Measurements from ENCODE around the gene FARS2. TPM values are rescaled to one million over a fixed set of nuclear protein-coding genes. Genes with fewer than 3 reads are reported as not detected.
"Not testable (repeated sequence)": the region's sequence is repeated elsewhere in the genome, so short reads cannot be mapped to it uniquely, and the experiment has no call there.

FARS2 gene
- polyA plus RNA-seq, 1 donor from 2014 or later: 11.9 TPM

GRCh38 chr6:5681480-5681879, 420.2 kb downstream of the FARS2 start:
- Histone ChIP-seq H3F3A (ENCODE audit: insufficient read depth, low read length, poor library complexity, severe bottlenecking) (no peaks in the 10 kb centered on the region), H3K27ac (ENCODE audit: low read length) (no peak overlapping the region), H3K4me2 (ENCODE audit: low read length) (no peak overlapping the region), H3K36me3 (ENCODE audit: insufficient read depth, low read length) (no peaks in the 10 kb centered on the region), H3K9me2 (ENCODE audit: insufficient read depth, low read length) (no peaks in the 10 kb centered on the region), H2AFZ (ENCODE audit: low read depth, low read length) (no peak overlapping the region), H3K79me2 (replicated peaks; ENCODE audit: insufficient read depth, low read length) (no peaks in the 10 kb centered on the region), H3K27me3 (ENCODE audit: insufficient read depth, low read depth, low read length) (no peaks in the 10 kb centered on the region), H3K9me3 (ENCODE audit: low read length) (no peaks in the 10 kb centered on the region), H3K4me3 (ENCODE audit: low read length) (no peak overlapping the region), H4K20me1 (ENCODE audit: insufficient read depth) (no peaks in the 10 kb centered on the region), H3K9ac (ENCODE audit: low read length) (no peak overlapping the region)
- TF ChIP-seq MXI1 (conservative IDR thresholded peaks at IDR 0.05; ENCODE audit: poor library complexity, severe bottlenecking) (no peak), RAD21 (conservative IDR thresholded peaks at IDR 0.05) (no peak), EZH2 (IDR thresholded peaks at IDR 0.05; ENCODE audit: borderline replicate concordance, insufficient read depth, low read length, poor library complexity, severe bottlenecking) (no peak), TAF1 (IDR thresholded peaks at IDR 0.05; ENCODE audit: low read depth) (no peak), EP300 (conservative IDR thresholded peaks at IDR 0.05; ENCODE audit: poor library complexity, severe bottlenecking) (no peak), CTCF (IDR thresholded peaks at IDR 0.05; ENCODE audit: poor library complexity, severe bottlenecking) (no peak), POLR2AphosphoS5 (IDR thresholded peaks at IDR 0.05) (no peak), SMC3 (conservative IDR thresholded peaks at IDR 0.05; ENCODE audit: poor library complexity) (no peak)
- TF ChIP-seq, protein P1, sequence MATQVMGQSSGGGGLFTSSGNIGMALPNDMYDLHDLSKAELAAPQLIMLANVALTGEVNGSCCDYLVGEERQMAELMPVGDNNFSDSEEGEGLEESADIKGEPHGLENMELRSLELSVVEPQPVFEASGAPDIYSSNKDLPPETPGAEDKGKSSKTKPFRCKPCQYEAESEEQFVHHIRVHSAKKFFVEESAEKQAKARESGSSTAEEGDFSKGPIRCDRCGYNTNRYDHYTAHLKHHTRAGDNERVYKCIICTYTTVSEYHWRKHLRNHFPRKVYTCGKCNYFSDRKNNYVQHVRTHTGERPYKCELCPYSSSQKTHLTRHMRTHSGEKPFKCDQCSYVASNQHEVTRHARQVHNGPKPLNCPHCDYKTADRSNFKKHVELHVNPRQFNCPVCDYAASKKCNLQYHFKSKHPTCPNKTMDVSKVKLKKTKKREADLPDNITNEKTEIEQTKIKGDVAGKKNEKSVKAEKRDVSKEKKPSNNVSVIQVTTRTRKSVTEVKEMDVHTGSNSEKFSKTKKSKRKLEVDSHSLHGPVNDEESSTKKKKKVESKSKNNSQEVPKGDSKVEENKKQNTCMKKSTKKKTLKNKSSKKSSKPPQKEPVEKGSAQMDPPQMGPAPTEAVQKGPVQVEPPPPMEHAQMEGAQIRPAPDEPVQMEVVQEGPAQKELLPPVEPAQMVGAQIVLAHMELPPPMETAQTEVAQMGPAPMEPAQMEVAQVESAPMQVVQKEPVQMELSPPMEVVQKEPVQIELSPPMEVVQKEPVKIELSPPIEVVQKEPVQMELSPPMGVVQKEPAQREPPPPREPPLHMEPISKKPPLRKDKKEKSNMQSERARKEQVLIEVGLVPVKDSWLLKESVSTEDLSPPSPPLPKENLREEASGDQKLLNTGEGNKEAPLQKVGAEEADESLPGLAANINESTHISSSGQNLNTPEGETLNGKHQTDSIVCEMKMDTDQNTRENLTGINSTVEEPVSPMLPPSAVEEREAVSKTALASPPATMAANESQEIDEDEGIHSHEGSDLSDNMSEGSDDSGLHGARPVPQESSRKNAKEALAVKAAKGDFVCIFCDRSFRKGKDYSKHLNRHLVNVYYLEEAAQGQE (IDR thresholded peaks at IDR 0.05; ENCODE audit: borderline replicate concordance): no peak

DNA sequence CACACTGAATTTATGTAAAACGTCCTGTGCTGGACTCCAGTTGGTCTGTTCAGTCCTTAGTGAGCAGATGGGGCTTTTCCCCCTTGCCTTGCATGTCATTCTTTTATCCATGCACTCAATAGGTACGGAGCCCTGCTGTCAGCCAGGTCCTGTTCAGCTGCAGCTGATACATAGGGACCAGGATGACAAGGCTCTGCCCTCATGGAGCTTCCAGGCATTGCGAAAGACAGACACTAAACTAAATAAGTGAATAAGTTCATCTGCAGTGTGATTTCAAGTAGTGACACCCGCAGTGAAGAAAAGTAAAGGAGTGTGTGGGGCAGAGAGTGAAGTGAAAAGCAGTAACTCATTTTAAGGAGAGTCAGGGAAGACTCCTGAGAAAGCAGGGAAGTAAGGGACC, 421.2 kb downstream of the FARS2 start:
- H3K9me2 ChIP-seq (ENCODE audit: insufficient read depth, low read length): no peaks in the 10 kb centered on the region
- TF ChIP-seq EZH2 (IDR thresholded peaks at IDR 0.05; ENCODE audit: borderline replicate concordance, insufficient read depth, low read length, poor library complexity, severe bottlenecking) (no peak), POLR2AphosphoS5 (IDR thresholded peaks at IDR 0.05) (no peak), EP300 (conservative IDR thresholded peaks at IDR 0.05; ENCODE audit: poor library complexity, severe bottlenecking) (no peak), TAF1 (IDR thresholded peaks at IDR 0.05; ENCODE audit: low read depth) (no peak), MXI1 (conservative IDR thresholded peaks at IDR 0.05; ENCODE audit: poor library complexity, severe bottlenecking) (no peak), SMC3 (conservative IDR thresholded peaks at IDR 0.05; ENCODE audit: poor library complexity) (no peak), CTCF (IDR thresholded peaks at IDR 0.05; ENCODE audit: poor library complexity, severe bottlenecking) (no peak), RAD21 (conservative IDR thresholded peaks at IDR 0.05) (no peak)
- TF ChIP-seq, protein P1 (IDR thresholded peaks at IDR 0.05; ENCODE audit: borderline replicate concordance): no peak
- H3K27me3 ChIP-seq (ENCODE audit: insufficient read depth, low read depth, low read length): no peaks in the 10 kb centered on the region
- no peak overlapping the region for H3K27ac ChIP-seq (ENCODE audit: low read length)
- H2AFZ ChIP-seq (ENCODE audit: low read depth, low read length): no peak overlapping the region
- no peaks in the 10 kb centered on the region for H3K9me3 ChIP-seq (ENCODE audit: low read length)
- H3K79me2 ChIP-seq (replicated peaks; ENCODE audit: insufficient read depth, low read length): no peaks in the 10 kb centered on the region
- no peaks in the 10 kb centered on the region for H3F3A ChIP-seq (ENCODE audit: insufficient read depth, low read length, poor library complexity, severe bottlenecking)
- H4K20me1 ChIP-seq (ENCODE audit: insufficient read depth): no peaks in the 10 kb centered on the region
- H3K4me3 ChIP-seq (ENCODE audit: low read length): no peak overlapping the region
- H3K9ac ChIP-seq (ENCODE audit: low read length): no peak overlapping the region
- no peak overlapping the region for H3K4me2 ChIP-seq (ENCODE audit: low read length)
- H3K36me3 ChIP-seq (ENCODE audit: insufficient read depth, low read length): no peaks in the 10 kb centered on the region

GRCh38 chr6:5683747-5684146, 422.4 kb downstream of the FARS2 start:
- H3K9ac ChIP-seq (ENCODE audit: low read length); H2AFZ ChIP-seq (ENCODE audit: low read depth, low read length); H4K20me1 ChIP-seq (ENCODE audit: insufficient read depth); H3K27me3 ChIP-seq (ENCODE audit: insufficient read depth, low read depth, low read length); H3K79me2 ChIP-seq (replicated peaks; ENCODE audit: insufficient read depth, low read length); H3K4me2 ChIP-seq (ENCODE audit: low read length); H3K9me2 ChIP-seq (ENCODE audit: insufficient read depth, low read length); H3K9me3 ChIP-seq (ENCODE audit: low read length); H3K4me3 ChIP-seq (ENCODE audit: low read length); H3K27ac ChIP-seq (ENCODE audit: low read length); H3K36me3 ChIP-seq (ENCODE audit: insufficient read depth, low read length); H3F3A ChIP-seq (ENCODE audit: insufficient read depth, low read length, poor library complexity, severe bottlenecking): not testable (repeated sequence)
